PFSK-1 (cell line): Measurements from ENCODE around the gene GOLGB1.

Source experiments
- FOXP2 ChIP-seq: optimal IDR thresholded peaks from 2 replicates; pipeline ENCODE3; 2011; ENCODE audit warnings: borderline replicate concordance, control low read depth, inconsistent platforms; ENCODE audit not compliant: insufficient read depth; ENCODE audit errors: extremely low read length, extremely low read depth
- POLR2AphosphoS5 ChIP-seq: IDR thresholded peaks from 2 replicates; pipeline ENCODE4 v1.6.1; 2012; ENCODE audit warnings: low read depth, mild to moderate bottlenecking, control low read depth, low read length, moderate library complexity
- SIN3A ChIP-seq: IDR thresholded peaks from 2 replicates; pipeline ENCODE4 v1.6.1; 2012; ENCODE audit warnings: mild to moderate bottlenecking, low read length, moderate library complexity, borderline replicate concordance; ENCODE audit not compliant: insufficient read depth
- TAF1 ChIP-seq: IDR thresholded peaks from 2 replicates; pipeline ENCODE4 v1.6.1; 2012; ENCODE audit warnings: low read length, control low read depth, borderline replicate concordance; ENCODE audit not compliant: insufficient read depth
- TF ChIP-seq, protein P1 (sequence below), 2 experiments: IDR thresholded peaks; 2 replicates each; pipeline versions ENCODE4 v1.6.1 to v1.8.0; 2011 to 2012; ENCODE audit warnings: low read depth in 2 of 2, low read length in 2 of 2, control low read depth in 1 of 2, inconsistent platforms in 1 of 2, mild to moderate bottlenecking in 1 of 2, moderate library complexity in 1 of 2; ENCODE audit not compliant: insufficient read depth in 1 of 2

GOLGB1 gene

GRCh38 chr3:121637922-121638321 lies 111.6 kb downstream of the GOLGB1 start:
- TF ChIP-seq POLR2AphosphoS5 (no peak), TAF1 (no peak), SIN3A (no peak), FOXP2 (no peak)
- TF ChIP-seq, protein P1, sequence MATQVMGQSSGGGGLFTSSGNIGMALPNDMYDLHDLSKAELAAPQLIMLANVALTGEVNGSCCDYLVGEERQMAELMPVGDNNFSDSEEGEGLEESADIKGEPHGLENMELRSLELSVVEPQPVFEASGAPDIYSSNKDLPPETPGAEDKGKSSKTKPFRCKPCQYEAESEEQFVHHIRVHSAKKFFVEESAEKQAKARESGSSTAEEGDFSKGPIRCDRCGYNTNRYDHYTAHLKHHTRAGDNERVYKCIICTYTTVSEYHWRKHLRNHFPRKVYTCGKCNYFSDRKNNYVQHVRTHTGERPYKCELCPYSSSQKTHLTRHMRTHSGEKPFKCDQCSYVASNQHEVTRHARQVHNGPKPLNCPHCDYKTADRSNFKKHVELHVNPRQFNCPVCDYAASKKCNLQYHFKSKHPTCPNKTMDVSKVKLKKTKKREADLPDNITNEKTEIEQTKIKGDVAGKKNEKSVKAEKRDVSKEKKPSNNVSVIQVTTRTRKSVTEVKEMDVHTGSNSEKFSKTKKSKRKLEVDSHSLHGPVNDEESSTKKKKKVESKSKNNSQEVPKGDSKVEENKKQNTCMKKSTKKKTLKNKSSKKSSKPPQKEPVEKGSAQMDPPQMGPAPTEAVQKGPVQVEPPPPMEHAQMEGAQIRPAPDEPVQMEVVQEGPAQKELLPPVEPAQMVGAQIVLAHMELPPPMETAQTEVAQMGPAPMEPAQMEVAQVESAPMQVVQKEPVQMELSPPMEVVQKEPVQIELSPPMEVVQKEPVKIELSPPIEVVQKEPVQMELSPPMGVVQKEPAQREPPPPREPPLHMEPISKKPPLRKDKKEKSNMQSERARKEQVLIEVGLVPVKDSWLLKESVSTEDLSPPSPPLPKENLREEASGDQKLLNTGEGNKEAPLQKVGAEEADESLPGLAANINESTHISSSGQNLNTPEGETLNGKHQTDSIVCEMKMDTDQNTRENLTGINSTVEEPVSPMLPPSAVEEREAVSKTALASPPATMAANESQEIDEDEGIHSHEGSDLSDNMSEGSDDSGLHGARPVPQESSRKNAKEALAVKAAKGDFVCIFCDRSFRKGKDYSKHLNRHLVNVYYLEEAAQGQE (IDR thresholded peaks at IDR 0.05; ENCODE audit: insufficient read depth in 1 of 2, low read depth in 2 of 2, low read length in 2 of 2) = no peak

- TF ChIP-seq FOXP2 (no peak), SIN3A (no peak), POLR2AphosphoS5 (no peak), TAF1 (no peak)
- TF ChIP-seq, protein P1 (IDR thresholded peaks at IDR 0.05; ENCODE audit: insufficient read depth in 1 of 2, low read depth in 2 of 2, low read length in 2 of 2) = no peak
Observed at GRCh38 chr3:121630355-121630754, 119.2 kb downstream of the GOLGB1 start.

GRCh38 chr3:121629601-121630000 lies 119.9 kb downstream of the GOLGB1 start:
- no peak for TF ChIP-seq SIN3A
- TF ChIP-seq, protein P1 (IDR thresholded peaks at IDR 0.05; ENCODE audit: insufficient read depth in 1 of 2, low read depth in 2 of 2, low read length in 2 of 2) = no peak
- TF ChIP-seq TAF1 = no peak
- no peak for TF ChIP-seq POLR2AphosphoS5
- TF ChIP-seq FOXP2 = no peak

DNA sequence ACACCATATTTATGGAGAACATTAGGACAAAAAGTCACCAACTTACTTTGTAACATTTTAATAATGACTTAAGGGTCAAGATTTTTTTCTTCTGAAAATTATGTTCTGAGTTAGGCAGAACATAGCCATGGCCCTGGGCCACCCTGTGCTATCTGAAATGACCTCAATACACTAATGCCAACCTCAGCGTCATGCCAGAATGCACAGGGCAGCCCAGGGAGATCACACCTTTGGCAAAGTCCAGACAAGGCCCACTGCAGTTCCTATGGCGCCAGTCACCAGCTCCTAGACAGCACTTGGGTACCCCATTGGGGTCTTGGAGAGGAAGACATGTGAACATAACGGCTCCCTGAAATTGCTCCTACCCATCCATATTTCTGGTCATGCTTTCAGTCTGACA lies 121.9 kb downstream of the GOLGB1 start:
- TF ChIP-seq FOXP2 = no peak
- TF ChIP-seq, protein P1 (IDR thresholded peaks at IDR 0.05; ENCODE audit: insufficient read depth in 1 of 2, low read depth in 2 of 2, low read length in 2 of 2) = no peak
- TF ChIP-seq TAF1 = no peak
- no peak for TF ChIP-seq POLR2AphosphoS5

DNA sequence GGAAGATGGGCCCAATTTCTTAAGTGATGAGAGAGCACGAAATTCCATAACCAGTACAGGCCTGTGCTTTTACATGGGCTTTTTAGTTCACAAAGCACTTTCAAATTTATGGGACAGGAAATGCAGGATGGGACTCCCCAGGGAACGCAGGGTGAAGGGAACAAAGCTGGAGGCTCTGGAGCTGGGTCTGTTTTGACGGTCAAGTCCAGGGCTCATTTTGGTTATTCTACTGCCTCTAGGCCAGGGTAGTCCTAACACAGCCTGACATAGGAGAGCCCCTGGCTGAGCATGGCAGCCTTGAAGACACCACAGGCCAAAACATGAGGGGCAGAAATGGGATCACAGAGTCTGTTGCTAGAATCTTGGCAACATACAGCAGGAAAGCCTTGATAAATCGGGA lies 122.3 kb downstream of the GOLGB1 start:
- TF ChIP-seq FOXP2 (no peak), TAF1 (no peak), POLR2AphosphoS5 (no peak), SIN3A (no peak)
- TF ChIP-seq, protein P1 (IDR thresholded peaks at IDR 0.05; ENCODE audit: insufficient read depth in 1 of 2, low read depth in 2 of 2, low read length in 2 of 2) = no peak
